ENCODE results near the gene IL36B.

Gene IL36B

DNA sequence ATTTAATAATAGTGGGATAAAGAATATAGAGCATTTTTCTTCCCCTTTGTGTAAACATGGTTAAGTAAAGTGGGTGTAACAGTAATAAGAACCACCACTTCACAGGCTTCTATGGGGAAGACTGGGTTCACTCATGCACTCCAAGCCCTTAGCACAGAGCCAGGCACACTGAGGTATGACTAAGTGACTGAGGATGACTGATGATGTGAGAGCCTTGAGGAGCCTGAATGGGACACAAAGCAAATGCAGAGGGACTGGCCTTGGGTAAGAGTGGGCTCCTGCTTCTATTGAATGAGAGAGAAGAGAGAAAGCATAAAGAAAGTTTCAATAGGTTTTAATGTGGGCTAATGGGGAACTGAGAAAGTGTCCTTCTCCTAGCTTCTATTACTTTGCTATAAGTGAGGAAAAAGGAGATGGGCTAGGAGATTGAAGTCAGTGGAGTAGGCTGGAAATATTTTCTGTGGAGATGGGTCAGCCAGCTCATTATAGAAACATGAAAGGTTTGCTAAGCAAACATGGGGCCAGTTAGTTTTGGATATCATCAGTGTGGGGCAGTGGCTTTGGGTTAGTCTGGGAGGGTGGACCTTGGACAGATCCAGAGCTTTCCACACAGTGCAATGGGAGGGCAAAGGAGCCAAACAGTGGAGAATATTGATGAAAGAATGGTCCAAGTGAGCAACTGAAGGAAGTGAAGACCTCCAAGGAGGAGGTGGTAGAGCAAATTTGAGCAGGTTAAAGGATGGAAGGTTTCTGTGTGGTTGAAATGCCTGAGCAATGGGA lies 35.7 kb upstream of the IL36B start:
- Histone ChIP-seq H3K27ac (ENCODE audit: low read depth, low read length) (no peak overlapping the region), H3K9me3 (ENCODE audit: control insufficient read depth in 1 of 2, low read length in 2 of 2) (peaks cover 0 to 4% of the 10 kb centered on the region in 2 donors)

DNA sequence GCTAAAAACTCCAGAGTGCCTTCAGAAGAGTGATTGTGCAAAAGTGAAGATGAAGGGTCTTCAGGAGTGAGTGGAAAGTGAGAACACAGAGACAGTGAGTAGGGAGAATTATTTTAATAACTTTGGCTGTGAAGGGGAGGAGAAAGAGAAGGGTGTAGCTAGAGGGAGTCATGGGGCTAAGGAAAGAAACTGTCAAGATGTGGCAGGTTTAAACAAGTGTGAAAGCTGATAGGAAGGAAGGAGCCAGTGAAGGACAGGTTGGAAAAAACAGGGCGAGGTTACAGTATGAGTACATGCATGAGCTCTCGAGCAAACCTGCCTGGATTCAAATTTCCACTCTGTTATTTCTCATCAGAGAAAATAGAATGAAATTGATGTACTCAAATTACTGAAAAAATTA lies 32.9 kb upstream of the IL36B start:
- Histone ChIP-seq H3K27me3 (ENCODE audit: control insufficient read depth in 1 of 2, insufficient read depth in 2 of 2, low read length in 2 of 2) (peaks cover 0 to 7% of the 10 kb centered on the region in 2 donors), H3K9ac (ENCODE audit: low read depth in 1 of 2, low read length in 2 of 2) (no peak overlapping the region), H3K27ac (ENCODE audit: low read depth, low read length) (no peak overlapping the region)

More for the DNA sequence above, 35.7 kb upstream of the IL36B start:
- Histone ChIP-seq H3K4me3 (ENCODE audit: low read depth in 1 of 2, low read length in 2 of 2) (no peak overlapping the region), H3K27me3 (ENCODE audit: control insufficient read depth in 1 of 2, insufficient read depth in 2 of 2, low read length in 2 of 2) (peaks cover 3 to 10% of the 10 kb centered on the region in 2 donors), H3K9ac (ENCODE audit: low read depth in 1 of 2, low read length in 2 of 2) (no peak overlapping the region), H3K36me3 (ENCODE audit: control insufficient read depth in 1 of 2, insufficient read depth in 2 of 2, low read length in 2 of 2) (no peaks in the 10 kb centered on the region), H3K4me1 (ENCODE audit: control insufficient read depth in 1 of 2, insufficient read depth in 2 of 2, low read length in 2 of 2) (no peaks in the 10 kb centered on the region)

DNA sequence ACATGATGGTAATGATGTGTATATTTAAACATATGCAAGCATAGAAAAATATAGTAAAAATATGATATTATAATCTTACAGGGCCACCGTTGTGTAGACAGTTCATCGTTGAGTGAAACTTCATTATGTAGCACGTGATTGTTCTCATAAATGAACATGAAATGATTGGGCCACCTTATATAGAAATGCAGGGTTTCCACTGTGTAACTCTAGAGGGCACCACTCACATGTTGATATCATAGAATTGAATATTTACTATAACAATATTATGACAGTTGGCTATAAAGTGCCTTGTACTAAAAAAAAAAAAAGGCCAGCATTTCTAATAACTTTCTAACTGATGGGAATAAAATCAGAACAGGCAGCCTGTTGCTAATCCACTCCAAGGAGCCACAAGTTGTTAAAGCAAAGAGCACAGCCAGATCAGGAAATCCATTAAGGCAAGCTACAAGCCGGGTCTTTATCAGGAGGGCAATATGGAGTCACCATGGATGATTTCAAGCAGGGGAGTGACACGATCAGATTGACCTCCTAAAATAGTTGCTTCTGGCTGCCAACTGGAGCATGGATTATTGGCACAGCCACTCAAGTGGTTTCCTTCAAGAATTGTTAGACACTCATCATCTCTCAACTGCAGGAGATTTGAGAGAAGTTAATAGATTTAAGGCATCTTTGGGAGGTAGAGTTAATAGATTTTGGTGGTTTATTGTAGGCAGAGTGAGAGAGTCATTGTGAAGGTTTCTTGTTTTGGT lies 31.8 kb upstream of the IL36B start:
- Histone ChIP-seq H3K9me3 (ENCODE audit: control insufficient read depth in 1 of 2, low read length in 2 of 2) (peaks cover 0 to 4% of the 10 kb centered on the region in 2 donors), H3K27me3 (ENCODE audit: control insufficient read depth in 1 of 2, insufficient read depth in 2 of 2, low read length in 2 of 2) (peaks cover 0 to 7% of the 10 kb centered on the region in 2 donors), H3K9ac (ENCODE audit: low read depth in 1 of 2, low read length in 2 of 2) (no peak overlapping the region), H3K4me1 (ENCODE audit: control insufficient read depth in 1 of 2, insufficient read depth in 2 of 2, low read length in 2 of 2) (no peaks in the 10 kb centered on the region), H3K27ac (ENCODE audit: low read depth, low read length) (no peak overlapping the region), H3K4me3 (ENCODE audit: low read depth in 1 of 2, low read length in 2 of 2) (no peak overlapping the region), H3K36me3 (ENCODE audit: control insufficient read depth in 1 of 2, insufficient read depth in 2 of 2, low read length in 2 of 2) (no peaks in the 10 kb centered on the region)

More for the DNA sequence above, 32.9 kb upstream of the IL36B start:
- H3K4me1 ChIP-seq (ENCODE audit: control insufficient read depth in 1 of 2, insufficient read depth in 2 of 2, low read length in 2 of 2) = no peaks in the 10 kb centered on the region
- H3K36me3 ChIP-seq (ENCODE audit: control insufficient read depth in 1 of 2, insufficient read depth in 2 of 2, low read length in 2 of 2) = no peaks in the 10 kb centered on the region
- H3K4me3 ChIP-seq (ENCODE audit: low read depth in 1 of 2, low read length in 2 of 2) = no peak overlapping the region
- H3K9me3 ChIP-seq (ENCODE audit: control insufficient read depth in 1 of 2, low read length in 2 of 2) = peaks cover 0 to 4% of the 10 kb centered on the region in 2 donors

DNA sequence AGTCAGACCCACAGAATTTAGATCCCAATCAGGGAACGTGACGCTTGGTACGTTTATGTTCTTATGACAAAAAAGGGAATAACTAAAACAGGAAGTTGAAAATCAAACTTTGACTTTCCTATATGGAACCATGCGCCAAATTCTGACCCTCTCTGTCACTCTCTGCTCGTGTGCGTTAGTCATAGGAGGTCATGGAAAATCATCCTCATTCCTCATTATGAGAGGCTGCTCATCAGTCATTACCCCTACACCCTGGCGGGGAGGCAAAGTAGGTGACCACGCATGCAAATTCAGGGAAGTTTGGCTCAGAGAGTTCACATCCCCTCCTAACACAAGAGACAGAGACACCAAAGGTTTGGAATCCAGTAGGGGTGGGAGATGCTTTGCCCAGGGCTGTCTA lies 30.6 kb upstream of the IL36B start:
- Histone ChIP-seq H3K4me1 (ENCODE audit: control insufficient read depth in 1 of 2, insufficient read depth in 2 of 2, low read length in 2 of 2) (peaks cover under 1 to 5% of the 10 kb centered on the region in 2 donors), H3K36me3 (ENCODE audit: control insufficient read depth in 1 of 2, insufficient read depth in 2 of 2, low read length in 2 of 2) (no peaks in the 10 kb centered on the region), H3K27me3 (ENCODE audit: control insufficient read depth in 1 of 2, insufficient read depth in 2 of 2, low read length in 2 of 2) (peaks cover 0 to 7% of the 10 kb centered on the region in 2 donors), H3K9ac (ENCODE audit: low read depth in 1 of 2, low read length in 2 of 2) (no peak overlapping the region), H3K9me3 (ENCODE audit: control insufficient read depth in 1 of 2, low read length in 2 of 2) (peaks cover 0 to 4% of the 10 kb centered on the region in 2 donors), H3K4me3 (ENCODE audit: low read depth in 1 of 2, low read length in 2 of 2) (no peak overlapping the region), H3K27ac (ENCODE audit: low read depth, low read length) (no peak overlapping the region)

DNA sequence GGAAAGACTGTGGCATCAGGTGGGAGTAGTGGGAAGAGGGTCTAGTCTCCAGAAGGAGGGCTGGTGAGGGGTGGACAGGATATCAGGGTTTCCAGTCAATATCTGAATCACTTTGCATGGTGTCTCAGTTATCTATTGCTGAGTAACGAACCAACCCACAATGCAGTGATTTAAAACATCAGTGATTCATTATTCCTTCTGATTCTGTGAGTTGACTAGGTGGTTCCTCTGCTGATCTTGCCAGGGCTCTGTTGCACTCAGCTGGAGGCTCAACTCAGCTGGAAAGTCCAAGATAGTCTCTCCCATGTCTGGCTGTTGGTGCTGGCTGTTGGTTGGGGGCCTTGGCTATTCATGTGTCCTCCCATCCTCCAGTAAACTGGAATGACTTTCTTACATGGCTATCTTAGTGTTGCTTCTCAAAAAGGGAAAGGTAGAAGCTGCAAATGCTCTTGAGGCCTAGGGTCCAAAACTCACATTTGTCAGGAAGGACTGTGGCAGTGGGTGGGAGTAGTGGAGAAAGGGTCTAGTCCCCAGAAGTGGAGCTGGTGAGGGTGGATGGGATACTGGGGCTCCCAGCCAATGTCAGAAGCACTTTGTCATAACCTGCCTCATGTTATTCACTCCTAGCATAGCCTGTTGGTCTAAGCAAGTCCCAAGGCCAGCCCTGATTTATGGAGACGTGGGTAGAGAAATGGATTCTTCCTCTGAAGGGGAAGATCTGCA lies 29.0 kb upstream of the IL36B start:
- no peak overlapping the region for H3K27ac ChIP-seq (ENCODE audit: low read depth, low read length)
- H3K4me1 ChIP-seq (ENCODE audit: control insufficient read depth in 1 of 2, insufficient read depth in 2 of 2, low read length in 2 of 2) = peaks cover 14 to 18% of the 10 kb centered on the region in 2 donors

DNA sequence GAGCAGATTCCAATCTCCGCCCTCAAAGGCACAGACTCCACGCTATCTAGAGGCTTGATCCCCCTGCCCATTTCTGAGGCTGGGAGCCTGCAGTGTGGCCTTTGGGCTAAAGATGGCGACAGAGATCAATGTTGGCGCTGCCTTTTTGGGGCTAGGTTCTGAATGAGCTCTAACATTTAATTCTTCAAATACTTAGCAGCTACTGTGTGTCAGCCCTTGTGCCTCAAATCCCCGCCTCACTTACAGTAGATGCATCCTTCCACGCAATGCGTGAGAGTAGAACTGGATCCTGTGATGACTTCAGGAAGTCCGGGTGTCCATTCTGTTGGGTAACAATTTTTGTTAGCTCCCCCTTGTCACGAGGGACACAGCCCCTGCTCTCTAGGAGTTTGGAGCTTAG lies 27.5 kb upstream of the IL36B start:
- no peaks in the 10 kb centered on the region for H3K36me3 ChIP-seq (ENCODE audit: control insufficient read depth in 1 of 2, insufficient read depth in 2 of 2, low read length in 2 of 2)
- H3K27ac ChIP-seq (ENCODE audit: low read depth, low read length) = no peak overlapping the region
- H3K4me3 ChIP-seq (ENCODE audit: low read depth in 1 of 2, low read length in 2 of 2) = no peak overlapping the region
- H3K4me1 ChIP-seq (ENCODE audit: control insufficient read depth in 1 of 2, insufficient read depth in 2 of 2, low read length in 2 of 2) = peaks cover 18 to 25% of the 10 kb centered on the region in 2 donors
- H3K9ac ChIP-seq (ENCODE audit: low read depth in 1 of 2, low read length in 2 of 2) = no peak overlapping the region
- peaks cover 0 to 7% of the 10 kb centered on the region in 2 donors for H3K27me3 ChIP-seq (ENCODE audit: control insufficient read depth in 1 of 2, insufficient read depth in 2 of 2, low read length in 2 of 2)
- H3K9me3 ChIP-seq (ENCODE audit: control insufficient read depth in 1 of 2, low read length in 2 of 2) = no peaks in the 10 kb centered on the region

More for the DNA sequence above, 29.0 kb upstream of the IL36B start:
- H3K36me3 ChIP-seq (ENCODE audit: control insufficient read depth in 1 of 2, insufficient read depth in 2 of 2, low read length in 2 of 2) = no peaks in the 10 kb centered on the region
- H3K9ac ChIP-seq (ENCODE audit: low read depth in 1 of 2, low read length in 2 of 2) = no peak overlapping the region
- H3K9me3 ChIP-seq (ENCODE audit: control insufficient read depth in 1 of 2, low read length in 2 of 2) = no peaks in the 10 kb centered on the region
- H3K27me3 ChIP-seq (ENCODE audit: control insufficient read depth in 1 of 2, insufficient read depth in 2 of 2, low read length in 2 of 2) = peaks cover 0 to 7% of the 10 kb centered on the region in 2 donors
- no peak overlapping the region for H3K4me3 ChIP-seq (ENCODE audit: low read depth in 1 of 2, low read length in 2 of 2)

DNA sequence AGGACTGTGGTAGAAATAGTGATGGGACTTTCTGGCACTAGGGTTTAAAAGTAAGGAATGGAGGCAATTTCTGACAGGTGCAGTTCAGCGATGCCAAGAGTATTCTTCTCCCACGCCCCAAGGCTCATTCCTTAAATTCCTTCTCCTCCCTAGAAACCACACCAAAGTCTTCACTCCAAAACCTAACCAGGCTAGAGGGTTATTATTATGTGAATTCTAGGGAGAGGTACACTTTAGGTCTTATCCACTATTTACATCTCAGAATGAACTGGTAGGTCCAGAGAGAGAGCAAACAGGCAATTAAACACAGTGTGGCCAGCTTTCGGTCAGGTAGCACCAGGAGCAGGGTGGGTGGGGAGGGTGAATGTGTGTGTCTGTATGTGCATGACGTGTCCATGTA lies 26.5 kb upstream of the IL36B start:
- Histone ChIP-seq H3K4me3 (ENCODE audit: low read depth in 1 of 2, low read length in 2 of 2) (no peak overlapping the region), H3K9me3 (ENCODE audit: control insufficient read depth in 1 of 2, low read length in 2 of 2) (no peaks in the 10 kb centered on the region), H3K4me1 (ENCODE audit: control insufficient read depth in 1 of 2, insufficient read depth in 2 of 2, low read length in 2 of 2) (peaks cover 18 to 27% of the 10 kb centered on the region in 2 donors), H3K27ac (ENCODE audit: low read depth, low read length) (no peak overlapping the region), H3K27me3 (ENCODE audit: control insufficient read depth in 1 of 2, insufficient read depth in 2 of 2, low read length in 2 of 2) (peaks cover under 1 to 7% of the 10 kb centered on the region in 2 donors), H3K9ac (ENCODE audit: low read depth in 1 of 2, low read length in 2 of 2) (no peak overlapping the region), H3K36me3 (ENCODE audit: control insufficient read depth in 1 of 2, insufficient read depth in 2 of 2, low read length in 2 of 2) (no peaks in the 10 kb centered on the region)

DNA sequence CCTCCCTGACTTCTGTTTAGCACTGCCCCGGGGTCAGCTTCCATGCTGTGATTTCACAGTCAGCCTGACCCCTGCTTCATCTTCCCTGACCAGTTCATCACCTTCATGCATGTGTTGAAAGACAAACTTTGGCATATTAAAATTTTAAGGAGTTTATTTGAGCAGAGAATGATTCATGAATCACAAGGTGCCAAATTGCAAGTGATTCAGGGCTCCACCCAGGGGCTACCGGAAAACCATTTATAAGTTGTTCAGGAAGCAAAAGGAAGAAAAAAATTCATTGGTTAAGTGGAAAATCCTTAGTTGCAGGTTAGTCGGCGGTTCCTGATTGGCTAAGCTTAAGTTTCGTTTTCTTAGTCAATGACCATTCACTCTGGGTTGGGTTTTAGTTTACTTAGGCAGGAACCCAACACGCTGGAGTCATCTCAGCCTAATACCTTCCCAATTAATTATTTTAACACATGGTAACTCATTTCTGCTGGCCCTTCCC lies 25.7 kb upstream of the IL36B start:
- no peak overlapping the region for H3K9ac ChIP-seq (ENCODE audit: low read depth in 1 of 2, low read length in 2 of 2)
- no peaks in the 10 kb centered on the region for H3K9me3 ChIP-seq (ENCODE audit: control insufficient read depth in 1 of 2, low read length in 2 of 2)
- H3K27me3 ChIP-seq (ENCODE audit: control insufficient read depth in 1 of 2, insufficient read depth in 2 of 2, low read length in 2 of 2) = peaks cover 4% of the 10 kb centered on the region in 2 donors
- no peak overlapping the region for H3K27ac ChIP-seq (ENCODE audit: low read depth, low read length)
- H3K4me1 ChIP-seq (ENCODE audit: control insufficient read depth in 1 of 2, insufficient read depth in 2 of 2, low read length in 2 of 2) = peaks cover 18 to 27% of the 10 kb centered on the region in 2 donors
- no peak overlapping the region for H3K4me3 ChIP-seq (ENCODE audit: low read depth in 1 of 2, low read length in 2 of 2)
- no peaks in the 10 kb centered on the region for H3K36me3 ChIP-seq (ENCODE audit: control insufficient read depth in 1 of 2, insufficient read depth in 2 of 2, low read length in 2 of 2)

DNA sequence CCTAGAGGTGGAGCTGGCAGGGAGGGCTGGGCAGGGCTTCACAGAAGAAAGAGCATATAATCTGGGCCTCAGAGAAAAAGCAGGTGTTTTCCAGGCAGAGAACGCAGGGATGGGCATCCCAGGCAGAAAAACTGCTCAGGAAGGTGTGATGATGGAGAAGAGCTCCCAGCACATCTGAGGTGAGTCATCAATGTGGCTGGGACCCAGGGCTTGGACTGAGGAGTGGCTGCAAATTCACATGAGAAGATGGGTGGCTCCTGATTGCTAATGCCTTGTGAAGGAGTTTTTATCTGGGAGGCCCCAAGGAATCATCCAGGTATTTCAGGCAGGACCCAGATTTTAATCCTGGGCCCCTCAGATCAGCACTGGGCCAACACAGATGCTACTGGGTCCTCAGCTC lies 25.3 kb upstream of the IL36B start:
- Histone ChIP-seq H3K4me3 (ENCODE audit: low read depth in 1 of 2, low read length in 2 of 2) (no peak overlapping the region), H3K9ac (ENCODE audit: low read depth in 1 of 2, low read length in 2 of 2) (no peak overlapping the region), H3K9me3 (ENCODE audit: control insufficient read depth in 1 of 2, low read length in 2 of 2) (no peaks in the 10 kb centered on the region), H3K36me3 (ENCODE audit: control insufficient read depth in 1 of 2, insufficient read depth in 2 of 2, low read length in 2 of 2) (no peaks in the 10 kb centered on the region), H3K4me1 (ENCODE audit: control insufficient read depth in 1 of 2, insufficient read depth in 2 of 2, low read length in 2 of 2) (peaks cover 18 to 27% of the 10 kb centered on the region in 2 donors), H3K27ac (ENCODE audit: low read depth, low read length) (no peak overlapping the region), H3K27me3 (ENCODE audit: control insufficient read depth in 1 of 2, insufficient read depth in 2 of 2, low read length in 2 of 2) (peaks cover 0 to 4% of the 10 kb centered on the region in 2 donors)
